OCI-LY1 (cell line): ENCODE measurements around the gene SERINC3.

Experiments
- CTCF ChIP-seq: fragments of 200-600 bp; sonication (generic), shearing (Covaris generic); IDR thresholded peaks from 2 replicates; pipeline ENCODE4 v1.5.1; 2017; ENCODE audit warnings: mild to moderate bottlenecking, antibody characterized with exemption, low read length, moderate library complexity, mixed read lengths
- EZH2 ChIP-seq: fragments of 200-600 bp; sonication (generic), shearing (Covaris generic); IDR thresholded peaks from 2 replicates; pipeline ENCODE4 v1.8.0; 2017; ENCODE audit warnings: borderline replicate concordance, mixed run types, mild to moderate bottlenecking, antibody characterized with exemption, low read length, moderate library complexity, mixed read lengths

GRCh38 chr20:44552568-44552949 is 30.7 kb upstream of the SERINC3 start:
- no peak for TF ChIP-seq CTCF
- TF ChIP-seq EZH2, result no peak
